ENCODE data around the gene ZBP1.

ZBP1 gene

DNA sequence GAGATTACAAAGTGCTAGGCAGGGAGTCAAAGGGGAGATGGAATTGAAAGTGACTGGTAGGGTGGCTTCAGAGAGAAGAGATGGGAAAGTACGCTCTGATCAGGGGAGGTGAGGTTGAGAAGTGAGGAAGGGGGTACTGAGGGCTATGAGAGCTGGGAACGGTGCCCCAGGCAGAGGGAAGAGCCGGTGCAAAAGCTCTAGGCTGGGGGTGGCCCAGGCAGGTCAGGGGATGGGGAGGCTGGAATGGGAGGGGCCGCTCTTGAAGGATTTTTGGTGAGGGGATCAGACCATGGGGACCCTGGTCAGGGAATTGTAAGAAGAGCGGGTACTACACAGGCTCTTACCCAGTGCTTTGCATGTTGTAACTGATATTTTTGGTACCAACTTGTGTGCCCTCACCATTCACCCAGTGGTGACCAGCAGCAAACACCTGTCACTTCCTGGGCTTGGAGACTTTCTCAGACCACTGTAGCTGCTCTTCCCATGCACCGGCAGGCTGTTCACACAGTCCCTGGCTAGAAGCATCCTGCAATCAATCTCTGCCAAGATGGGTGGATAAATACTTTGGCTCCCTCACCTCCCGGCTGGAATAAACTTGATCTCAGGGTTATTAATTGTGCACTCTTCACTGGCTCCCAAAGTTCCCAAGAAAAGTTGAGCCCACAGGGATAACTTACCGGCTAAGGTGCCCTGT lies 35.3 kb downstream of the ZBP1 start:
- DNase-seq, result no peak
- H3K27me3 ChIP-seq (replicated peaks; ENCODE audit: insufficient read depth, low read length), result peaks cover 98% of the 10 kb centered on the region
- H3K9me2 ChIP-seq (replicated peaks; ENCODE audit: insufficient read depth, low read length), result no peaks in the 10 kb centered on the region
- H3K27ac ChIP-seq (ENCODE audit: low read length), result no peak overlapping the region
- H3F3A ChIP-seq (ENCODE audit: insufficient read depth, low read length), result no peaks in the 10 kb centered on the region
- no peak overlapping the region for H3K4me3 ChIP-seq (ENCODE audit: low read length)
- H3K9ac ChIP-seq (ENCODE audit: low read length), result no peak overlapping the region
- H4K20me1 ChIP-seq (ENCODE audit: insufficient read depth, low read length), result no peaks in the 10 kb centered on the region; the same call in 1 of the 2 replicates
- no peak for TF ChIP-seq EZH2phosphoT487 (IDR thresholded peaks at IDR 0.05; ENCODE audit: low read length)
- TF ChIP-seq EZH2 (optimal IDR thresholded peaks at IDR 0.05; ENCODE audit: low read depth, low read length), result no peak
- TF ChIP-seq, protein P1, sequence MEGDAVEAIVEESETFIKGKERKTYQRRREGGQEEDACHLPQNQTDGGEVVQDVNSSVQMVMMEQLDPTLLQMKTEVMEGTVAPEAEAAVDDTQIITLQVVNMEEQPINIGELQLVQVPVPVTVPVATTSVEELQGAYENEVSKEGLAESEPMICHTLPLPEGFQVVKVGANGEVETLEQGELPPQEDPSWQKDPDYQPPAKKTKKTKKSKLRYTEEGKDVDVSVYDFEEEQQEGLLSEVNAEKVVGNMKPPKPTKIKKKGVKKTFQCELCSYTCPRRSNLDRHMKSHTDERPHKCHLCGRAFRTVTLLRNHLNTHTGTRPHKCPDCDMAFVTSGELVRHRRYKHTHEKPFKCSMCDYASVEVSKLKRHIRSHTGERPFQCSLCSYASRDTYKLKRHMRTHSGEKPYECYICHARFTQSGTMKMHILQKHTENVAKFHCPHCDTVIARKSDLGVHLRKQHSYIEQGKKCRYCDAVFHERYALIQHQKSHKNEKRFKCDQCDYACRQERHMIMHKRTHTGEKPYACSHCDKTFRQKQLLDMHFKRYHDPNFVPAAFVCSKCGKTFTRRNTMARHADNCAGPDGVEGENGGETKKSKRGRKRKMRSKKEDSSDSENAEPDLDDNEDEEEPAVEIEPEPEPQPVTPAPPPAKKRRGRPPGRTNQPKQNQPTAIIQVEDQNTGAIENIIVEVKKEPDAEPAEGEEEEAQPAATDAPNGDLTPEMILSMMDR (IDR thresholded peaks at IDR 0.05; ENCODE audit: low read length), result no peak
- no peaks in the 10 kb centered on the region for H3K9me3 ChIP-seq (replicated peaks; ENCODE audit: insufficient read depth, low read length)
- no peak overlapping the region for H2AFZ ChIP-seq (ENCODE audit: low read length)
- H3K36me3 ChIP-seq (replicated peaks; ENCODE audit: insufficient read depth, low read length), result no peaks in the 10 kb centered on the region
- H3K4me2 ChIP-seq (ENCODE audit: low read depth, low read length), result no peak overlapping the region
- no peaks in the 10 kb centered on the region for H3K79me2 ChIP-seq (ENCODE audit: low read length)
- H3K4me1 ChIP-seq (ENCODE audit: low read length), result no peaks in the 10 kb centered on the region

DNA sequence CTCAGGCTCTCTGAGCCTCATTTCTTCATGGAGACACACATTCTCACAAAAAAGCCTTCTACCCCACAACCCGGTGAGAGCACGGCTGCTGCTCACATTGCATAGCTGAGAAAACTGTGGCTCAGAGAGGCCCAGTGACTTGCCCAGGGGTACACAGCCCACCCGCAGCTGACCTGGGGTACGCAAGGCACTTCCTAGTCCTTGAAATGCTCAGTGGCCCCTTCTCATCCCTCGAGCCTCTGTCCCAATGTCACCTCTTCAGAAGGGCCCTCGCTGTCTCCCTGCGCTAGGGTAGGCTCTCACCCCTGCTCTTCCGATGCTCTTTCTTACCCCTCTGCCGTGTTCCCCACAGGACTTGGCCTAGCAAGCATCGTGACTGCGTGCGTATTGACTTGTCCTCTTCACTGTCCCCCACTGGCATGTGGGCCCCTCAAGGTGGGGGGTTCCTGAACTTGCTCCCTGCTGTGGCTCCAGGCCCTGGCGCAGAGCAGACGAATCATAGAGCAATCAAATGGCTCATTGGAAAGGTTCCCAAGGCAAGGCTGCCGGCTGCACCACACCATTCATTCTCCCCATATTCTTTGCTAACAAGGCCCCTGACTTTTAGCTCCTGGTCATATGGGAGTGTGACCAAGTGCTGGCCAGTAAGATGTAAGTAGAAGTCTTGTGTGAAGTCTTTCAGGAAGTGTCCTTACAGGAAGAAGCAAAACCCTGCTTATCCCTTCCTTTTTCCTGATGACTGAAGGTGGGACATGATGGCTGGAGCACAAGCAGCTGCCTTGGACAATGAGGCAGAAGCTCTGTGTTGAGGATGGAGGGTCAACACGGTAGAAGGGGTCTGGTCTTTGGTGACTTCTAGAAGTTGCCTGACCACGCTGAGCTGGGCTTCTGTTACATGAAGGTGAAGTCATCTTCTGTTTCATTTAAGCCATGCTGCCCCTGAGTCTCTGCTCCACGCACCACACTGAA lies 36.7 kb downstream of the ZBP1 start:
- DNase-seq, result no peak
- TF ChIP-seq EZH2phosphoT487 (IDR thresholded peaks at IDR 0.05; ENCODE audit: low read length) (no peak), EZH2 (optimal IDR thresholded peaks at IDR 0.05; ENCODE audit: low read depth, low read length) (no peak)
- TF ChIP-seq, protein P1 (IDR thresholded peaks at IDR 0.05; ENCODE audit: low read length), result no peak
- Histone ChIP-seq H2AFZ (ENCODE audit: low read length) (no peak overlapping the region), H3K9ac (ENCODE audit: low read length) (no peak overlapping the region), H3K4me2 (ENCODE audit: low read depth, low read length) (no peak overlapping the region), H3K27me3 (replicated peaks; ENCODE audit: insufficient read depth, low read length) (peaks cover 98% of the 10 kb centered on the region), H3K9me2 (replicated peaks; ENCODE audit: insufficient read depth, low read length) (no peaks in the 10 kb centered on the region), H3K4me3 (ENCODE audit: low read length) (no peak overlapping the region), H3K27ac (ENCODE audit: low read length) (no peak overlapping the region), H4K20me1 (ENCODE audit: insufficient read depth, low read length) (no peaks in the 10 kb centered on the region), H3K36me3 (replicated peaks; ENCODE audit: insufficient read depth, low read length) (no peaks in the 10 kb centered on the region), H3F3A (ENCODE audit: insufficient read depth, low read length) (no peaks in the 10 kb centered on the region), H3K4me1 (ENCODE audit: low read length) (no peaks in the 10 kb centered on the region), H3K79me2 (ENCODE audit: low read length) (no peaks in the 10 kb centered on the region), H3K9me3 (replicated peaks; ENCODE audit: insufficient read depth, low read length) (no peaks in the 10 kb centered on the region)

DNA sequence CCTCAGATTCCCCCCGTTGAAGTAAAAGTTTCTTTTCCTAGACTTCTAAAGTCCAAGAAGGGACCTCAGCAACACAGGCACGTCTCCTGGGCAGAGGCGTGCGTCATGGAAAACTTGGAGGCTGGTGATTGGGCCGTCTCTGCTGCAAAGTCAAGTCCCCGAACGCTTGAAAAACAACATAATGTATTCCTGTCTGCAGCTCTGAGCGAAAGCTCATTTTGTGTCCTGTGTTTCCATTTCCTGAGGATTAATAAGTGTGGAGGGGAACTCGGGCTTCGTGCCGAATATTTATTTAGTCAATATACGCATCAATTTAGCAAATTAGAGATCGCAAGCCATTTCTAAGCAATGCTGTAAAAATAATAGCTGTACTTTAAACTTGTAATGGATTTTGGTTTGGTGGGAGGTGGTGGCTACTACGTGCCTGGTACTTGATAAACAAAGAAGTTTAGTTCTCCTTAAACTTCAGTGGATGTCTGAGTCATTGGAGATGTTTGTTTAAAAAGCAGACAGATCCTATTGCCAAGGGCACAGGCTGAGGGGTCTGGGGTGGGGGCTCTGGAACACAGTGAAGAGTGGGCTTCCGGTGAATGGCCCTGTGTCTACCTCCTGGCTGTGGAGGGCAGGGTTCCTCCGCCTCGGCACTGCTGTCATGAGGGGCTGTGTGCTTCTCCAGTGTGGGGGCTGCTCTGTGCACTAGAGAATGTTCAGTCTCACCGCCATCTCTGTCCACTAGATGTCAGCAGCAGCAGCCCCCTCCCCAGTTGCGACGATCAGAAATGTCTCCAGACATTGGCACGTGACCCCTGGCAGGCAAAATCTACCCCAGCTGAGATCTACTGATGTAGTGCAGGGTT lies 37.6 kb downstream of the ZBP1 start:
- no peak overlapping the region for H3K27ac ChIP-seq (ENCODE audit: low read length)
- H3F3A ChIP-seq (ENCODE audit: insufficient read depth, low read length), result no peaks in the 10 kb centered on the region
- H3K9ac ChIP-seq (ENCODE audit: low read length), result no peak overlapping the region
- H3K4me1 ChIP-seq (ENCODE audit: low read length), result no peaks in the 10 kb centered on the region
- H3K27me3 ChIP-seq (replicated peaks; ENCODE audit: insufficient read depth, low read length), result peaks cover 100% of the 10 kb centered on the region
- H3K79me2 ChIP-seq (ENCODE audit: low read length), result no peaks in the 10 kb centered on the region
- no peak overlapping the region for H2AFZ ChIP-seq (ENCODE audit: low read length)
- no peaks in the 10 kb centered on the region for H3K9me3 ChIP-seq (replicated peaks; ENCODE audit: insufficient read depth, low read length)
- H3K9me2 ChIP-seq (replicated peaks; ENCODE audit: insufficient read depth, low read length), result no peaks in the 10 kb centered on the region
- no peaks in the 10 kb centered on the region for H3K36me3 ChIP-seq (replicated peaks; ENCODE audit: insufficient read depth, low read length)
- no peak overlapping the region for H3K4me3 ChIP-seq (ENCODE audit: low read length)
- no peaks in the 10 kb centered on the region for H4K20me1 ChIP-seq (ENCODE audit: insufficient read depth, low read length)
- no peak overlapping the region for H3K4me2 ChIP-seq (ENCODE audit: low read depth, low read length)
- TF ChIP-seq, protein P1 (IDR thresholded peaks at IDR 0.05; ENCODE audit: low read length), result peak; percentile 29
- TF ChIP-seq EZH2 (optimal IDR thresholded peaks at IDR 0.05; ENCODE audit: low read depth, low read length), result no peak
- no peak for TF ChIP-seq EZH2phosphoT487 (IDR thresholded peaks at IDR 0.05; ENCODE audit: low read length)
- DNase-seq, result no peak
